Right atrium auricular region (tissue), 2 donors: ENCODE measurements around the gene PKP2. TPM values are rescaled to one million over a fixed set of nuclear protein-coding genes. Genes with fewer than 3 reads are reported as not detected.
A peak's percentile ranks its signal among the peaks of the same experiment; 100 is the strongest.

Experiments used
- DNase-seq: peaks from one replicate; pipeline ENCODE4 v3.0.0-alpha.2; 2019; ENCODE audit warnings: low spot score
- H3K27ac ChIP-seq, 2 donors: fragments of 200-600 bp; sonication (generic); 1 replicate in 1 of 2; 2 replicates in 1 of 2; pipeline ENCODE4 v1.5.1; 2016 to 2019
- H3K27me3 ChIP-seq, 2 donors: fragments of 200-600 bp; sonication (generic); one replicate each; pipeline versions ENCODE4 v1.5.1 to v1.6.0; 2017 to 2019
- H3K36me3 ChIP-seq: fragments of 200-600 bp; sonication (generic); one replicate; pipeline ENCODE4 v1.5.1; 2016
- H3K4me1 ChIP-seq, 2 donors: fragments of 200-600 bp; sonication (generic); one replicate each; pipeline versions ENCODE4 v1.5.1 to v1.6.0; 2017 to 2019
- H3K4me3 ChIP-seq, 2 donors: fragments of 200-600 bp; sonication (generic); 1 replicate in 1 of 2; 2 replicates in 1 of 2; pipeline ENCODE4 v1.5.1; 2017 to 2019; ENCODE audit warnings: mild to moderate bottlenecking in 1 of 2, moderate library complexity in 1 of 2
- H3K9me3 ChIP-seq, 2 donors: fragments of 200-600 bp; sonication (generic); one replicate each; pipeline ENCODE4 v1.5.1; 2019
- CTCF ChIP-seq, 2 donors: fragments of 200-600 bp; sonication (generic); IDR thresholded peaks; one replicate each; pipeline ENCODE4 v1.5.1; 2019; ENCODE audit warnings: antibody characterized with exemption in 2 of 2
- total RNA-seq, 2 donors: library from RNA; depleted of rRNA; stranded (reverse); fragments of >200 nt; gene quantifications; one replicate each; pipeline ENCODE4 v1.1.0, GENCODE V29; 2016

PKP2 gene
- total RNA-seq, 2 donors from 2014 or later = 195 to 271 TPM

GRCh38 chr12:32922546-32923297 is 26.1 kb upstream of the PKP2 start:
- H3K4me1 ChIP-seq = no peaks in the 10 kb centered on the region
- no peak for DNase-seq
- no peaks in the 10 kb centered on the region for H3K36me3 ChIP-seq
- no peak overlapping the region for H3K27ac ChIP-seq
- no peak for TF ChIP-seq CTCF (IDR thresholded peaks at IDR 0.05)
- no peaks in the 10 kb centered on the region for H3K9me3 ChIP-seq
- no peak overlapping the region for H3K4me3 ChIP-seq
- H3K27me3 ChIP-seq = no peaks in the 10 kb centered on the region

- Histone ChIP-seq H3K4me1 (no peaks in the 10 kb centered on the region), H3K27me3 (no peaks in the 10 kb centered on the region), H3K27ac (no peak overlapping the region), H3K9me3 (no peaks in the 10 kb centered on the region), H3K36me3 (no peaks in the 10 kb centered on the region), H3K4me3 (no peak overlapping the region)
- TF ChIP-seq CTCF (IDR thresholded peaks at IDR 0.05) = no peak
- no peak for DNase-seq
Measured at GRCh38 chr12:32921397-32921796, 24.8 kb upstream of the PKP2 start.

- Histone ChIP-seq H3K4me3 (no peak overlapping the region), H3K9me3 (no peaks in the 10 kb centered on the region), H3K27me3 (no peaks in the 10 kb centered on the region), H3K4me1 (no peaks in the 10 kb centered on the region), H3K27ac (no peak overlapping the region), H3K36me3 (no peaks in the 10 kb centered on the region)
- no peak for DNase-seq
- no peak for TF ChIP-seq CTCF (IDR thresholded peaks at IDR 0.05)
Measured at GRCh38 chr12:32920506-32921085, 24.0 kb upstream of the PKP2 start.

GRCh38 chr12:32918890-32919801 is 22.6 kb upstream of the PKP2 start:
- no peaks in the 10 kb centered on the region for H3K36me3 ChIP-seq

More at GRCh38 chr12:32918890-32919801, 22.6 kb upstream of the PKP2 start:
- Histone ChIP-seq H3K9me3 (no peaks in the 10 kb centered on the region), H3K4me1 (no peaks in the 10 kb centered on the region), H3K27me3 (no peaks in the 10 kb centered on the region), H3K4me3 (no peak overlapping the region), H3K27ac (no peak overlapping the region)
- TF ChIP-seq CTCF (IDR thresholded peaks at IDR 0.05) = peak; percentile 41 to 74
- DNase-seq = no peak
